H1 (cell line): ENCODE data around the gene DDR1. TPM values are rescaled to one million over a fixed set of nuclear protein-coding genes. Genes with fewer than 3 reads are reported as not detected.

Source experiments
- CTCF ChIA-PET: fragments of 300-600 bp; sonication (Branson Sonifier 250); formaldehyde crosslinking; loops from one replicate; lab custom pipeline; 2021; ENCODE audit not compliant: partially characterized antibody; lab: Charles Lee
- POLR2A ChIA-PET: fragments of 300-600 bp; sonication (Branson Sonifier 250); formaldehyde crosslinking; loops from one replicate; lab custom pipeline; 2021; ENCODE audit warnings: inconsistent platforms; ENCODE audit not compliant: partially characterized antibody; lab: Charles Lee
- DNase-seq, 2 experiments: peaks; one replicate each; pipeline versions ENCODE4 v3.0.0 to v3.0.0-alpha.2; 2010 to 2022; ENCODE audit warnings: low spot score in 2 of 2, low read depth in 1 of 2, mixed read lengths in 1 of 2
- FAIRE-seq: peaks from 2 replicates; lab custom pipeline; 2011; peaks lifted over from hg19 to GRCh38; lab: Jason Lieb, UNC
- H2AFZ ChIP-seq: 2 replicates; pipeline ENCODE4 v1.8.1; 2012; ENCODE audit warnings: low read length, inconsistent platforms
- H2AK5ac ChIP-seq: 2 replicates; pipeline ENCODE4 v1.6.1; 2013; ENCODE audit warnings: low read depth, low read length
- H2BK120ac ChIP-seq: replicated peaks from 2 replicates; pipeline ENCODE3; 2013; ENCODE audit warnings: low read depth, low read length, inconsistent platforms
- H2BK12ac ChIP-seq: 2 replicates; pipeline ENCODE4 v1.6.1; 2013; ENCODE audit warnings: low read depth, low read length
- H2BK15ac ChIP-seq: 2 replicates; pipeline ENCODE4 v1.6.1; 2013; ENCODE audit warnings: low read length
- H2BK20ac ChIP-seq: 2 replicates; pipeline ENCODE4 v1.6.1; 2013; ENCODE audit warnings: low read length
- H2BK5ac ChIP-seq: 2 replicates; pipeline ENCODE4 v1.6.1; 2013; ENCODE audit warnings: low read depth, low read length
- H3K14ac ChIP-seq: 2 replicates; pipeline ENCODE4 v1.6.1; 2013; ENCODE audit warnings: inconsistent platforms; ENCODE audit not compliant: insufficient read length
- H3K18ac ChIP-seq: 2 replicates; pipeline ENCODE4 v1.6.1; 2013; ENCODE audit warnings: low read length; ENCODE audit errors: extremely low read depth
- H3K23ac ChIP-seq: 2 replicates; pipeline ENCODE4 v1.6.1; 2013; ENCODE audit warnings: inconsistent platforms; ENCODE audit not compliant: insufficient read length
- H3K23me2 ChIP-seq: 2 replicates; pipeline ENCODE4 v1.6.1; 2013; ENCODE audit warnings: low read depth, low read length
- H3K27ac ChIP-seq: 2 replicates; pipeline ENCODE4 v1.6.1; 2011; ENCODE audit warnings: low read depth, low read length, inconsistent platforms
- H3K27me3 ChIP-seq, 4 experiments: replicated peaks in 1 of 4; 1 replicate in 1 of 4; 2 replicates in 3 of 4; pipeline versions ENCODE4 v1.6.1 to v1.8.1; 2011 to 2013; ENCODE audit warnings: low read length in 3 of 4, mild to moderate bottlenecking in 3 of 4, inconsistent platforms in 2 of 4, mixed read lengths in 2 of 4, moderate library complexity in 1 of 4; ENCODE audit not compliant: control insufficient read depth in 3 of 4, insufficient read depth in 3 of 4; ENCODE audit errors: extremely low read depth in 1 of 4
- H3K36me3 ChIP-seq, 4 experiments: 2 replicates each; pipeline versions ENCODE4 v1.6.1 to v1.8.1; 2011 to 2013; ENCODE audit warnings: mild to moderate bottlenecking in 4 of 4, low read length in 3 of 4, moderate library complexity in 2 of 4, control low read depth in 1 of 4, inconsistent platforms in 1 of 4; ENCODE audit not compliant: insufficient read depth in 4 of 4, control insufficient read depth in 2 of 4
- H3K4ac ChIP-seq: replicated peaks from 2 replicates; pipeline ENCODE3; 2013; ENCODE audit warnings: low read length, low read depth, mixed read lengths, inconsistent platforms; ENCODE audit not compliant: insufficient read length
- H3K4me1 ChIP-seq, 4 experiments: replicated peaks in 1 of 4; 1 replicate in 1 of 4; 2 replicates in 3 of 4; pipeline versions ENCODE4 v1.6.1 to v1.8.1; 2011 to 2013; ENCODE audit warnings: low read length in 3 of 4, inconsistent platforms in 2 of 4, mixed read lengths in 1 of 4; ENCODE audit not compliant: insufficient read depth in 4 of 4, control insufficient read depth in 3 of 4
- H3K4me2 ChIP-seq, 2 experiments: 2 replicates each; pipeline versions ENCODE4 v1.6.1 to v1.8.1; 2011 to 2013; ENCODE audit warnings: low read depth in 2 of 2, low read length in 2 of 2, control low read depth in 1 of 2, inconsistent platforms in 1 of 2, mild to moderate bottlenecking in 1 of 2; ENCODE audit not compliant: insufficient read depth in 1 of 2
- H3K4me3 ChIP-seq, 4 experiments: fragments of 200-600, 300-600 bp in 1 of 4; sonication (generic), shearing (Covaris generic), sonication (Bioruptor Twin) in 1 of 4; 2 replicates each; pipeline versions ENCODE4 v1.5.1 to v1.8.1; 2011 to 2016; ENCODE audit warnings: low read length in 4 of 4, low read depth in 3 of 4, control low read depth in 2 of 4, inconsistent platforms in 2 of 4, mild to moderate bottlenecking in 2 of 4, mixed read lengths in 1 of 4, moderate library complexity in 1 of 4; ENCODE audit not compliant: insufficient read depth in 2 of 4; ENCODE audit errors: extremely low read depth in 1 of 4
- H3K56ac ChIP-seq: replicated peaks from 2 replicates; pipeline ENCODE3; 2013; ENCODE audit warnings: low read depth, mild to moderate bottlenecking, mixed read lengths, low read length, inconsistent platforms; ENCODE audit not compliant: insufficient read length
- H3K79me1 ChIP-seq: 2 replicates; pipeline ENCODE4 v1.6.1; 2013; ENCODE audit warnings: low read depth, low read length, control low read depth
- H3K79me2 ChIP-seq, 2 experiments: 2 replicates each; pipeline versions ENCODE4 v1.6.1 to v1.8.1; 2012 to 2013; ENCODE audit warnings: low read length in 2 of 2, mild to moderate bottlenecking in 2 of 2, inconsistent platforms in 1 of 2; ENCODE audit not compliant: insufficient read depth in 2 of 2, control insufficient read depth in 1 of 2
- H3K9ac ChIP-seq, 4 experiments: replicated peaks in 1 of 4; 1 replicate in 1 of 4; 2 replicates in 3 of 4; pipeline versions ENCODE4 v1.6.1 to v1.8.1; 2011 to 2013; ENCODE audit warnings: low read depth in 3 of 4, low read length in 3 of 4, control low read depth in 2 of 4, mild to moderate bottlenecking in 2 of 4, moderate library complexity in 2 of 4, inconsistent platforms in 1 of 4; ENCODE audit errors: extremely low read depth in 1 of 4
- H3K9me3 ChIP-seq, 2 experiments: 2 replicates each; pipeline versions ENCODE4 v1.6.1 to v1.8.1; 2012 to 2013; ENCODE audit warnings: mild to moderate bottlenecking in 2 of 2, moderate library complexity in 2 of 2, control low read depth in 1 of 2, inconsistent platforms in 1 of 2, low read depth in 1 of 2, low read length in 1 of 2, mixed read lengths in 1 of 2; ENCODE audit not compliant: insufficient read depth in 2 of 2
- H4K20me1 ChIP-seq, 2 experiments: replicated peaks in 1 of 2; 2 replicates each; pipeline versions ENCODE3 to v1.8.1; 2011 to 2013; ENCODE audit warnings: inconsistent platforms in 2 of 2, low read length in 2 of 2, mild to moderate bottlenecking in 1 of 2; ENCODE audit not compliant: insufficient read depth in 2 of 2, control insufficient read depth in 1 of 2
- H4K5ac ChIP-seq: 2 replicates; pipeline ENCODE4 v1.6.1; 2013; ENCODE audit warnings: low read length, low read depth, mixed read lengths, inconsistent platforms; ENCODE audit not compliant: insufficient read length
- H4K8ac ChIP-seq: 2 replicates; pipeline ENCODE4 v1.8.0; 2013; ENCODE audit warnings: mild to moderate bottlenecking, moderate library complexity, low read length, inconsistent platforms; ENCODE audit not compliant: insufficient read depth; ENCODE audit errors: extremely low read depth
- H4K91ac ChIP-seq: replicated peaks from 2 replicates; pipeline ENCODE3; 2013; ENCODE audit warnings: low read length, mixed read lengths, inconsistent platforms; ENCODE audit not compliant: insufficient read length
- RAD21 ChIP-seq, 2 experiments: IDR thresholded peaks in 1 of 2; conservative IDR thresholded peaks in 1 of 2; 2 replicates each; pipeline ENCODE4 v1.6.1; 2011; ENCODE audit warnings: low read depth in 2 of 2, low read length in 2 of 2, improper control_type of control experiment in 1 of 2, inconsistent platforms in 1 of 2, mild to moderate bottlenecking in 1 of 2, moderate library complexity in 1 of 2
- WGBS, 2 experiments: shearing (Covaris generic) in 1 of 2; methylation state at CpG; one replicate each; pipeline versions ENCODE4 v1.1.6 to v1.1.7; 2013 to 2015; ENCODE audit warnings: low lambda C conversion rate in 2 of 2, mixed read lengths in 2 of 2, inconsistent platforms in 1 of 2, low coverage in 1 of 2, missing lambda C conversion rate in 1 of 2; ENCODE audit not compliant: insufficient replicate concordance in 2 of 2, insufficient coverage in 1 of 2, insufficient read length in 1 of 2; ENCODE audit errors: extremely low coverage in 1 of 2, missing lambda C conversion rate in 1 of 2; 5-methylcytosine and 5-hydroxymethylcytosine counted together
- polyA plus RNA-seq, 7 experiments: library from polyadenylated mRNA; depleted of rRNA in 3 of 7; stranded (reverse) in 5 of 7; unstranded in 2 of 7; fragments of >200 nt in 5 of 7; fragments of 200-250 nt in 2 of 7; gene quantifications; 1 replicate in 5 of 7; 2 replicates in 1 of 7; 4 replicates in 1 of 7; pipeline versions ENCODE4 v1.2.1 to v1.2.3, GENCODE V29; 2011 to 2013; ENCODE audit warnings: missing spikeins in 2 of 7, mixed read lengths in 2 of 7
- total RNA-seq: library from RNA; stranded (reverse); fragmentation: NEBNext Ultra II Directional; extraction: Animal tissue kit (Norgen Biotek cat#: 25700); gene quantifications from 2 replicates; pipeline ENCODE4 v1.2.1, GENCODE V29; 2021

The DDR1 gene
- total and polyA plus RNA-seq, 2 of the 8 experiments (the other 6 are each of a cell fraction or from before 2014, with no cell fraction given): 99.4 to 181 TPM

DNA sequence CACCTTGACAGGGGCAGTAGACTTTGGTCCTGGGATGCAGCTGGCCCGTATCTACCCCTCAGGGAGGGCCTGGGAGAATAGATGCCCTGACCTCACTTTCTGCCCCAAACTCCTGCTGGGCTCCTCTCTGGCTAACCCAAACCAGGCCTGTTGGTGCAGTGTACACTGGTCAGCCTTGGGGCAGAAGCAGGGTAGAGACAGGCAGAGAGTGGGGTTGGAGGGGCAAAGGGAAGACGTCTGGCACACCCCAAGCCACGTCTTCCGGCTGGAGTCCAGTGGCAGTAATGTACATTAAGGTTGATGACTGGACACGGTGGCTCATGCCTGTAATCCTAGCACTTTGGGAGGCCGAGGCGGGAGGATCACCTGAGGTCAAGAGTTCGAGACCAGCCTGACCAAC lies 9.3 kb downstream of the DDR1 start:
- peaks cover 56 to 98% (median 84%) of the 10 kb centered on the region in 4 experiments for H3K36me3 ChIP-seq

More for the DNA sequence above, 9.3 kb downstream of the DDR1 start:
- H3K4me1 ChIP-seq: peaks cover 0 to 10% (median 2%) of the 10 kb centered on the region in 4 experiments; a peak in 5 of 7 replicates
- H3K79me2 ChIP-seq: peaks cover 3 to 27% of the 10 kb centered on the region in 2 experiments; a peak in 3 of 4 replicates
- no peaks in the 10 kb centered on the region for H3K27me3 ChIP-seq
- H4K8ac ChIP-seq: no peak overlapping the region; the same call in 1 of the 2 replicates
- no peak overlapping the region for H3K9ac ChIP-seq
- no peak overlapping the region for H3K56ac ChIP-seq
- H2AFZ ChIP-seq: no peak overlapping the region
- ChIA-PET CTCF (interaction anchor here (0.7 to 29.0 kb wide), 9 partner anchors 9 to 190 kb away, joined by 3 to 610 read pairs (median 3); no protein-coding TSS in a partner anchor), POLR2A (interaction anchor here (1.0 to 1.8 kb wide), 5 partner anchors 10 to 54 kb away, joined by 3 to 8 read pairs (median 3); partner anchors contain the start of gene GTF2H4)
- H3K23me2 ChIP-seq: peaks cover 8% of the 10 kb centered on the region; the same call in 1 of the 2 replicates
- no peak for FAIRE-seq
- H3K9me3 ChIP-seq: no peaks in the 10 kb centered on the region
- no peak overlapping the region for H2BK5ac ChIP-seq
- H2BK12ac ChIP-seq: no peak overlapping the region
- no peak overlapping the region for H4K5ac ChIP-seq
- no peak for TF ChIP-seq RAD21 (IDR thresholded peaks at IDR 0.05 in 1 of 2, conservative IDR thresholded peaks at IDR 0.05 in 1 of 2; ENCODE audit: low read depth in 2 of 2, low read length in 2 of 2)
- no peak overlapping the region for H3K4me3 ChIP-seq
- H3K18ac ChIP-seq: no peak overlapping the region
- DNase-seq: no peak
- H4K20me1 ChIP-seq: peaks cover 6 to 31% of the 10 kb centered on the region in 2 experiments
- no peak overlapping the region for H2BK120ac ChIP-seq
- no peak overlapping the region for H2AK5ac ChIP-seq
- H3K79me1 ChIP-seq: peaks cover 12% of the 10 kb centered on the region
- no peak overlapping the region for H3K27ac ChIP-seq
- H3K14ac ChIP-seq: no peak overlapping the region
- no peak overlapping the region for H2BK20ac ChIP-seq
- no peak overlapping the region for H3K23ac ChIP-seq
- no peak overlapping the region for H2BK15ac ChIP-seq
- WGBS, 2 experiments: 92% methylated on average over 8 of the region's 8 CpGs; no CpG with 5 or more reads in 1 of the 2 experiments
- H3K4me2 ChIP-seq: no peak overlapping the region
- H4K91ac ChIP-seq: no peak overlapping the region
- no peak overlapping the region for H3K4ac ChIP-seq
